K562 (cell line): ENCODE results near the gene SORCS1. TPM values are rescaled to one million over a fixed set of nuclear protein-coding genes. Genes with fewer than 3 reads are reported as not detected.

Source experiments
- ATAC-seq: fragments of 200-7000 bp; cut with Tn5 transposase; 3 replicates; pipeline ENCODE4 v1.9.1; 2020; ENCODE audit warnings: moderate library complexity
- BruUV-seq: library from RNA; stranded (reverse); fragments of 400-500 nt; replicated peaks from 2 replicates; lab custom pipeline; 2021; lab: Mats Ljungman, UMichigan
- CTCF ChIA-PET: fragments of 300-600 bp; formaldehyde crosslinking; extraction: SDS; loops from one replicate; lab custom pipeline; 2021; ENCODE audit warnings: low intra/inter-chr PET ratio; lab: Yijun Ruan, JAX
- POLR2A ChIA-PET: fragments of 300-600, 350-650 bp; sonication (Branson Sonifier 250); formaldehyde crosslinking; extraction: SDS; loops from one replicate; lab custom pipeline; 2021; ENCODE audit warnings: antibody characterized with exemption, inconsistent platforms; lab: Yijun Ruan, JAX
- DNase-seq, 4 experiments: peaks; one replicate each; pipeline versions ENCODE4 v3.0.0 to v3.0.0-alpha.2; 2011 to 2018; ENCODE audit warnings: low spot score in 3 of 4, mixed read lengths in 3 of 4; ENCODE audit errors: extremely low read depth in 1 of 4
- FAIRE-seq: peaks from 2 replicates; lab custom pipeline; 2011; peaks lifted over from hg19 to GRCh38; lab: Jason Lieb, UNC
- H2AFZ ChIP-seq: 2 replicates; pipeline ENCODE4 v1.6.0; 2011; ENCODE audit warnings: low read depth, low read length, control low read depth, inconsistent platforms
- H3K27ac ChIP-seq: fragments of 200-600 bp; 3 replicates; pipeline ENCODE4 v1.8.0; 2011; ENCODE audit warnings: low read depth, mild to moderate bottlenecking, control low read depth, inconsistent platforms, low read length, moderate library complexity, mixed read lengths; ENCODE audit errors: extremely low read depth
- H3K27me3 ChIP-seq, 2 experiments: fragments of 300-600 bp in 1 of 2; 2 replicates in 1 of 2; 3 replicates in 1 of 2; pipeline versions ENCODE4 v1.6.0 to v1.8.0; 2011; ENCODE audit warnings: inconsistent platforms in 2 of 2, low read length in 2 of 2, mild to moderate bottlenecking in 1 of 2, mixed read lengths in 1 of 2, moderate library complexity in 1 of 2; ENCODE audit not compliant: control insufficient read depth in 2 of 2, insufficient read depth in 2 of 2
- H3K36me3 ChIP-seq: fragments of 300-600 bp; 3 replicates; pipeline ENCODE4 v1.8.0; 2011; ENCODE audit warnings: mild to moderate bottlenecking, low read length, inconsistent platforms; ENCODE audit not compliant: control insufficient read depth, insufficient read depth
- H3K4me1 ChIP-seq, 2 experiments: fragments of 200-600 bp in 1 of 2; replicated peaks in 1 of 2; 2 replicates in 1 of 2; 3 replicates in 1 of 2; pipeline versions ENCODE4 v1.5.1 to v1.8.0; 2011; ENCODE audit warnings: inconsistent platforms in 2 of 2, low read length in 2 of 2, mild to moderate bottlenecking in 1 of 2, mixed read lengths in 1 of 2, moderate library complexity in 1 of 2; ENCODE audit not compliant: control insufficient read depth in 2 of 2, insufficient read depth in 2 of 2
- H3K4me2 ChIP-seq: 2 replicates; pipeline ENCODE4 v1.6.1; 2011; ENCODE audit warnings: low read length, control low read depth, inconsistent platforms, mixed read lengths; ENCODE audit not compliant: insufficient read depth
- H3K4me3 ChIP-seq: fragments of 200-600 bp; sonication (generic), shearing (Covaris generic); 2 replicates; pipeline ENCODE4 v1.5.1; 2016; ENCODE audit warnings: control low read depth, inconsistent platforms
- H3K79me2 ChIP-seq: fragments of 200-600 bp; 3 replicates; pipeline ENCODE4 v1.8.0; 2011; ENCODE audit warnings: low read length, inconsistent platforms; ENCODE audit not compliant: control insufficient read depth, insufficient read depth
- H3K9ac ChIP-seq, 2 experiments: 2 replicates each; pipeline versions ENCODE4 v1.6.0 to v1.6.1; 2011; ENCODE audit warnings: low read depth in 2 of 2, low read length in 2 of 2, control low read depth in 1 of 2, inconsistent platforms in 1 of 2, mild to moderate bottlenecking in 1 of 2, mixed read lengths in 1 of 2; ENCODE audit not compliant: insufficient read depth in 1 of 2
- H3K9me1 ChIP-seq: one replicate; pipeline ENCODE4 v1.6.0; 2011; ENCODE audit warnings: inconsistent platforms, mild to moderate bottlenecking, low read length, moderate library complexity; ENCODE audit not compliant: control insufficient read depth, insufficient read depth
- H3K9me3 ChIP-seq: replicated peaks from 2 replicates; pipeline ENCODE4 v1.5.1; 2011; ENCODE audit warnings: low read depth, low read length, inconsistent platforms; ENCODE audit not compliant: control insufficient read depth, insufficient read depth
- H4K20me1 ChIP-seq: replicated peaks from 2 replicates; pipeline ENCODE4 v1.6.1; 2011; ENCODE audit warnings: low read length, inconsistent platforms, mixed read lengths; ENCODE audit not compliant: control insufficient read depth, insufficient read depth
- BRD9 ChIP-seq: fragments of 450-650 bp; IDR thresholded peaks from 2 replicates; pipeline ENCODE4 v1.6.1; 2018; ENCODE audit warnings: low read depth; ENCODE audit not compliant: partially characterized antibody
- CC2D1A ChIP-seq: fragments of 450-650 bp; IDR thresholded peaks from 2 replicates; pipeline ENCODE4 v1.6.1; 2017; ENCODE audit warnings: mild to moderate bottlenecking
- CHD4 ChIP-seq: fragments of 200-600 bp; sonication (generic); IDR thresholded peaks from 3 replicates; pipeline ENCODE4 v1.6.1; 2012; ENCODE audit warnings: low read depth, mild to moderate bottlenecking, mixed read lengths, low read length, inconsistent platforms; ENCODE audit not compliant: insufficient read depth, insufficient replicate concordance, poor library complexity, severe bottlenecking
- FUS ChIP-seq: fragments of 200-400 bp; formaldehyde crosslinking; optimal IDR thresholded peaks from 2 replicates; pipeline ENCODE3; 2017; ENCODE audit warnings: low read depth, low read length
- GATAD2B ChIP-seq: fragments of 450-650 bp; IDR thresholded peaks from 2 replicates; pipeline ENCODE4 v1.6.1; 2017; ENCODE audit warnings: mild to moderate bottlenecking, borderline replicate concordance
- MYNN ChIP-seq, 2 experiments: sonication (generic); formaldehyde crosslinking in 1 of 2; IDR thresholded peaks; 2 replicates each; pipeline versions ENCODE4 v1.5.0 to v1.6.1; 2016 to 2020; ENCODE audit warnings: antibody characterized with exemption in 1 of 2, missing genetic modification reagents in 1 of 2
- NRF1 ChIP-seq, 2 experiments: fragments of 450-650 bp; IDR thresholded peaks in 1 of 2; conservative IDR thresholded peaks in 1 of 2; 2 replicates each; pipeline ENCODE4 v1.6.1; 2014; ENCODE audit warnings: mild to moderate bottlenecking in 2 of 2
- RBM22 ChIP-seq: fragments of 200-400 bp; formaldehyde crosslinking; IDR thresholded peaks from 2 replicates; pipeline ENCODE4 v1.6.1; 2018; ENCODE audit warnings: low read length, low read depth; ENCODE audit not compliant: poor library complexity, severe bottlenecking
- SETDB1 ChIP-seq: IDR thresholded peaks from one replicate; pipeline ENCODE4 v1.6.1; 2012; ENCODE audit warnings: low read length, control low read depth, inconsistent platforms
- SIRT6 ChIP-seq: IDR thresholded peaks from one replicate; pipeline ENCODE4 v1.6.1; 2012; ENCODE audit warnings: low read depth, mild to moderate bottlenecking, control low read depth, inconsistent platforms, low read length, moderate library complexity
- TARDBP ChIP-seq: fragments of 450-650 bp; IDR thresholded peaks from 2 replicates; pipeline ENCODE4 v1.6.1; 2016
- ZBTB1 ChIP-seq: sonication (generic); formaldehyde crosslinking; IDR thresholded peaks from 2 replicates; pipeline ENCODE4 v1.8.1; 2023; ENCODE audit warnings: missing genetic modification reagents, low read depth, mild to moderate bottlenecking, borderline replicate concordance
- ZNF212 ChIP-seq: fragments of 450-650 bp; formaldehyde crosslinking; IDR thresholded peaks from 2 replicates; pipeline ENCODE4 v1.4.0; 2020; ENCODE audit warnings: mild to moderate bottlenecking
- ZNF224 ChIP-seq: sonication (generic); formaldehyde crosslinking; IDR thresholded peaks from 2 replicates; pipeline ENCODE4 v1.8.0; 2022; ENCODE audit warnings: mild to moderate bottlenecking, missing genetic modification reagents
- ZNF589 ChIP-seq: fragments of 200-800 bp; sonication (Bioruptor generic); IDR thresholded peaks from 2 replicates; pipeline ENCODE4 v1.6.1; 2016; ENCODE audit warnings: low read depth, missing genetic modification characterization, missing compliant biosample characterization
- WGBS: fragments of 100-300 bp; shearing (Covaris generic); methylation state at CpG from one replicate; pipeline ENCODE4 v1.1.6; 2016; ENCODE audit warnings: low coverage, mixed read lengths; ENCODE audit not compliant: insufficient coverage; ENCODE audit errors: missing lambda C conversion rate; 5-methylcytosine and 5-hydroxymethylcytosine counted together
- in situ Hi-C: fragments of 300-500 bp; cut with MboI; formaldehyde crosslinking; loops from 4 replicates; pipeline ENCODE4 v1.15.0; 2018; ENCODE audit warnings: inconsistent platforms, mixed read lengths
- intact Hi-C: fragments of 100-400 bp; cut with micrococcal nuclease; formaldehyde crosslinking; loops from 2 replicates; pipeline ENCODE4 v1.14.2; 2022
- polyA plus RNA-seq, 8 experiments: library from polyadenylated mRNA; depleted of rRNA in 4 of 8; stranded (reverse) in 5 of 8; unstranded in 3 of 8; fragments of >200 nt; fragmentation: Nextera tagmentation in 2 of 8; fragmentation: Illumina TruSeq in 1 of 8; extraction: Ambion mirVana in 2 of 8; extraction: Trizol in 1 of 8; gene quantifications; 2 replicates each; pipeline versions ENCODE4 v1.2.1 to v1.2.3, GENCODE V29; 2011 to 2014; ENCODE audit warnings: inconsistent platforms in 1 of 8, missing spikeins in 1 of 8
- total RNA-seq, 7 experiments: library from RNA; depleted of rRNA in 6 of 7; stranded (reverse); fragments of >200 nt in 6 of 7; fragmentation: Illumina TruSeq in 2 of 7; extraction: Trizol in 2 of 7; gene quantifications; 2 replicates each; pipeline versions ENCODE4 v1.2.1 to v1.2.3, GENCODE V29; 2011 to 2021; ENCODE audit warnings: low replicate concordance in 1 of 7
- TF ChIP-seq, protein P1 (sequence below): sonication (generic); formaldehyde crosslinking; IDR thresholded peaks from 2 replicates; pipeline ENCODE4 v1.8.0; 2023; ENCODE audit warnings: missing genetic modification reagents, mild to moderate bottlenecking, borderline replicate concordance

The SORCS1 gene
- total and polyA plus RNA-seq, 9 of the 15 experiments (the other 6 are each of a cell fraction or from before 2014, with no cell fraction given) = 1.5 to 3.9 (median 2.7) TPM

DNA sequence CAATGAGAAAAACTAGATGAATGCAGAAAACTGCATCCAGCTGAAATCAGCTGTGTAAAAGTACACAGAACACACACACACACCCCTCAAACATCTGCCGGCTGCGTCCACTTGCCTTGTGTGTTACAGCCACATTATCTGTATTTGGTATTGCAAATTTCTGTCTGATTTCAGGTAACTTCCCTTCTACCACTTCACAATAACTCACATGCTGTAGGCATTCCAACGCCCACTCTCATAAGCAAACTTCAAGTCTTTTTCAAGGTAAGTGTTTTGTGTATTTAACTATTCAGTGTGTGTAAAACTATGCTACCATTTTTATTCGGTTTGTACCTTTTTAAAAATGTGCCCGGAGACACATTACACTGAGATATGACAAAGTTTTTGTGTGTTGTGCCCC is 594.2 kb downstream of the SORCS1 start:
- POLR2A ChIA-PET = no interaction called here
- Histone ChIP-seq H3K36me3 (no peaks in the 10 kb centered on the region), H3K4me1 (no peaks in the 10 kb centered on the region), H3K4me2 (no peak overlapping the region), H3K9ac (no peak overlapping the region), H3K27me3 (no peaks in the 10 kb centered on the region), H4K20me1 (no peaks in the 10 kb centered on the region), H3K4me3 (no peak overlapping the region), H3K27ac (no peak overlapping the region), H3K9me3 (no peaks in the 10 kb centered on the region), H3K79me2 (no peaks in the 10 kb centered on the region), H2AFZ (no peak overlapping the region), H3K9me1 (no peaks in the 10 kb centered on the region)
- intact Hi-C loops (no loop called here), in situ Hi-C loops (no loop called here)
- CTCF ChIA-PET = no interaction called here
- no peak for TF ChIP-seq SIRT6
- no peak for TF ChIP-seq BRD9
- TF ChIP-seq SETDB1 = no peak
- TF ChIP-seq MYNN (IDR thresholded peaks at IDR 0.05) = no peak
- TF ChIP-seq MYNN (CRISPR knock-in tag; IDR thresholded peaks at IDR 0.05) = no peak
- TF ChIP-seq, protein P1, sequence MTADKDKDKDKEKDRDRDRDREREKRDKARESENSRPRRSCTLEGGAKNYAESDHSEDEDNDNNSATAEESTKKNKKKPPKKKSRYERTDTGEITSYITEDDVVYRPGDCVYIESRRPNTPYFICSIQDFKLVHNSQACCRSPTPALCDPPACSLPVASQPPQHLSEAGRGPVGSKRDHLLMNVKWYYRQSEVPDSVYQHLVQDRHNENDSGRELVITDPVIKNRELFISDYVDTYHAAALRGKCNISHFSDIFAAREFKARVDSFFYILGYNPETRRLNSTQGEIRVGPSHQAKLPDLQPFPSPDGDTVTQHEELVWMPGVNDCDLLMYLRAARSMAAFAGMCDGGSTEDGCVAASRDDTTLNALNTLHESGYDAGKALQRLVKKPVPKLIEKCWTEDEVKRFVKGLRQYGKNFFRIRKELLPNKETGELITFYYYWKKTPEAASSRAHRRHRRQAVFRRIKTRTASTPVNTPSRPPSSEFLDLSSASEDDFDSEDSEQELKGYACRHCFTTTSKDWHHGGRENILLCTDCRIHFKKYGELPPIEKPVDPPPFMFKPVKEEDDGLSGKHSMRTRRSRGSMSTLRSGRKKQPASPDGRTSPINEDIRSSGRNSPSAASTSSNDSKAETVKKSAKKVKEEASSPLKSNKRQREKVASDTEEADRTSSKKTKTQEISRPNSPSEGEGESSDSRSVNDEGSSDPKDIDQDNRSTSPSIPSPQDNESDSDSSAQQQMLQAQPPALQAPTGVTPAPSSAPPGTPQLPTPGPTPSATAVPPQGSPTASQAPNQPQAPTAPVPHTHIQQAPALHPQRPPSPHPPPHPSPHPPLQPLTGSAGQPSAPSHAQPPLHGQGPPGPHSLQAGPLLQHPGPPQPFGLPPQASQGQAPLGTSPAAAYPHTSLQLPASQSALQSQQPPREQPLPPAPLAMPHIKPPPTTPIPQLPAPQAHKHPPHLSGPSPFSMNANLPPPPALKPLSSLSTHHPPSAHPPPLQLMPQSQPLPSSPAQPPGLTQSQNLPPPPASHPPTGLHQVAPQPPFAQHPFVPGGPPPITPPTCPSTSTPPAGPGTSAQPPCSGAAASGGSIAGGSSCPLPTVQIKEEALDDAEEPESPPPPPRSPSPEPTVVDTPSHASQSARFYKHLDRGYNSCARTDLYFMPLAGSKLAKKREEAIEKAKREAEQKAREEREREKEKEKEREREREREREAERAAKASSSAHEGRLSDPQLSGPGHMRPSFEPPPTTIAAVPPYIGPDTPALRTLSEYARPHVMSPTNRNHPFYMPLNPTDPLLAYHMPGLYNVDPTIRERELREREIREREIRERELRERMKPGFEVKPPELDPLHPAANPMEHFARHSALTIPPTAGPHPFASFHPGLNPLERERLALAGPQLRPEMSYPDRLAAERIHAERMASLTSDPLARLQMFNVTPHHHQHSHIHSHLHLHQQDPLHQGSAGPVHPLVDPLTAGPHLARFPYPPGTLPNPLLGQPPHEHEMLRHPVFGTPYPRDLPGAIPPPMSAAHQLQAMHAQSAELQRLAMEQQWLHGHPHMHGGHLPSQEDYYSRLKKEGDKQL (CRISPR knock-in tag) = no peak
- TF ChIP-seq FUS = no peak
- no peak for TF ChIP-seq ZBTB1 (CRISPR knock-in tag)
- no peak for TF ChIP-seq RBM22
- no peak for TF ChIP-seq CHD4
- no peak for TF ChIP-seq CC2D1A
- TF ChIP-seq GATAD2B = no peak
- TF ChIP-seq ZNF224 (CRISPR knock-in tag) = no peak
- no peak for TF ChIP-seq NRF1 (conservative IDR thresholded peaks at IDR 0.05 in 1 of 2, IDR thresholded peaks at IDR 0.05 in 1 of 2)
- TF ChIP-seq TARDBP = no peak
- no peak for TF ChIP-seq ZNF212
- TF ChIP-seq ZNF589 (CRISPR knock-in tag) = no peak
- BruUV-seq = no TSS peak
- FAIRE-seq (no peak), ATAC-seq (no peak), DNase-seq (no peak)
- WGBS = 1% methylated on average over 5 of the region's 5 CpGs
